CD4-positive, alpha-beta T cell treated with Interleukin-6 at 100 ng/mL for 8 hours (primary cell): ENCODE results near the gene RSPH6A.

Experiments used
- DNase-seq: peaks from one replicate; pipeline ENCODE4 v3.0.0-alpha.2; 2020; ENCODE audit warnings: mixed read lengths, low spot score

RSPH6A gene

DNA sequence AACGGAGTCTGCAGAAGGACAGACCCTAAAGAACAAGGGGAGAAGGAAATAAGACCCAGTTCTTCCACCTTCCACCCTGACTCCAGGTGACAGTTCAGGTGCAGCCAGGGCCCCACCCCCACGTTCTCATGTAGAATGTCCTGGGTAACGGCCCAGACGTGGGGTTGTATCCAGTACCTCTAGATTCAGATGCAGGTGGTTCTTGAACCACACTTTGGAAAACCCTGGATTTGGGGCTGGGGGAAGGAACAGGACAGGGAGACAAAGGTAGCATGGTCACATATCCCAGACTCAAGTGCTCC, 35.0 kb downstream of the RSPH6A start:
- DNase-seq = no peak

- DNase-seq = peak; percentile 55
Measured at GRCh38 chr19:45779231-45780145, 35.6 kb downstream of the RSPH6A start.

DNA sequence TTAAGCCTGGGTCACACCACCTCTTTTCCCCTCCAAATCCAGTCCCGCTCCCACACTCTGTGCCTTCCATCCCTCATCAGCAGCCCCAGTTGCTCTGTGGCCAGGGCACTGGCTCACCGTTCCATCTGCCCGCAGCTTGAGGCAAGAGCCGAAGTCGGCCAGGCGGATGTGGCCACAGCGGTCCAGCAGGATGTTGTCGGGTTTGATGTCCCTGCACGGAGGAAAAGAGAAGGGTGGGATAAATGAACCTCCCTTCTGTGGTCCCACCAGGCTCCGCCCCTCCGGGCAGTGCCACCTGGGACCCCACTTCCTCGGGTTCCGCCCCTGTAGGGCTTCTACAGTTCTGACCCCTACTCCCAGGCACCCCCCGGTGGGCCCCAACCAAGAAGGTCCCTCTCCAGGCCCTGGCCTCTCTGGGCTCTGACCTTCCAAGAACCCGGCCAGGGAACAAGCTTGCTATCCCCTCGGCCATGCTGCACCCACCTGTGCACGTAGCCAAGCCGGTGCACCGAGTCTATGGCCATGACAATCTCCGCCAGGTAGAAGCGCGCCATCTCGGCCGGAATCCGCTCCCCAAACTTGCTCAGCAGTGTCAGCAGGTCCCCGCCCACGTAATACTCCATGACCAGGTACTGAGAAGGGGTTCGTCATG, 37.0 kb downstream of the RSPH6A start:
- no peak for DNase-seq

DNA sequence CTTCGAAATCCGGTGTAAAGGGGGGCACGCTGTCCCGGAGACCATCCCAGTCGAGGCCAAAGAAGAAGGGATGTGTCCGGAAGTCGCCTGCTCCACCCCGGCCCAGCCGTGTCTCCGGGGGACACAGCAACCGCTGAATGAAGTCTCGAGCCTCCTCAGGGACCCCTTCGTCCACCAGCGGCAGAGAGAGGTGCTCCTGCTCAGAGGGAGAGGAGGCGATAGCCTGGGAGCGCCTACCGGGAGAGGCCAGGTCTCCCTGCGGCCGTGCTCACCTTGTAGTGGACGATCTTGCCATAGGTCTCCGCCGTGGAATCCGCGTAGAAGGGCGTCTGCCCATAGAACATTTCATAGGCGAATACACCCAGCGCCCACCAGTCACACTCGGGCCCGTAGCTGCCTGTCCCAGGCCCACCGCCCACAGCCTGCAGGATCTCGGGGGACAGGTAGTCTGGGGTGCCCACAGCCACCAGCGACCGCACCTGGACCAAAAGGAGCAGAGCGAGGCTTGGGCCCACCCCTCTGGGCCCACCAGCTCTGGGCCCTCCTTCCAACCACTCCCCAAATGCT, 37.6 kb downstream of the RSPH6A start:
- no peak for DNase-seq

DNA sequence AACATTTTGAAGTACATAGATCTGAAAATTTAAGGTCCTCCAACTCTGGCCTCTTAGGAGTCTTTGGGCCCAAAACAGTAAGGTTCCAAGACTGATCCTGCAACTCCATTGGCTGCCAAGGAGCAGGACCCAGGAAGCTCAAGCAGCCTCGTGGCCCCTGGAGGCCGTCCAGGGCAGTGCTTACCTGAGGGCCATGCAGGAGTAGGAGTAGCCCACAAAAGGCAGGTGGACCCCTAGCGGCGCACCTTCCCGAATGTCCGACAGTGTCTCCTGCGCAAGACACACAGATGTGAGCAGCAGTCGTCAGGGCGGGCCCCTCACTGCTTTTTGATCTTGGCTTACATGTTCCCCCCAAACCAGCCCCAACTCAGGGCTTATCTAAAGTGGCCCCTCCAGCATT, 40.3 kb downstream of the RSPH6A start:
- DNase-seq = no peak

DNA sequence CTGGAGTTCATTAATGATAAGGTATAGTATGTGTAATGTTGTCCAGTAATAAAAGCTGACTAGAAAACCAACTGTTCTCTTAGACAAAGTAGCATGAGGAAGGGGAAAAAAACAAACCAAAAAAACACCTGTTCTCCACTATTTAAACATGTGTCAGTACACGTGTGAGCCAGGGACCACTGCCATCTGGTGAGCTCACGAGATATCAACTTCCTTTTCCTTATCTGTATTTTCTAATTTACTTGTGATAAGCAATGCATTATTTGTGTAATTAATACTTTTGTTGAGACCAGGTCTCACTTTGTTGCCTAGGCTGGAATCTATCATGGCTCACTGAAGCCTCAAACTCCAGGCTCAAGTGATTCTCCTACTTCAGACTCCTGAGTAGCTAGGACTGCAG, 41.7 kb downstream of the RSPH6A start:
- no peak for DNase-seq

GRCh38 chr19:45772912-45773311, 42.2 kb downstream of the RSPH6A start:
- no peak for DNase-seq

GRCh38 chr19:45772130-45772840, 42.8 kb downstream of the RSPH6A start:
- DNase-seq = no peak

DNA sequence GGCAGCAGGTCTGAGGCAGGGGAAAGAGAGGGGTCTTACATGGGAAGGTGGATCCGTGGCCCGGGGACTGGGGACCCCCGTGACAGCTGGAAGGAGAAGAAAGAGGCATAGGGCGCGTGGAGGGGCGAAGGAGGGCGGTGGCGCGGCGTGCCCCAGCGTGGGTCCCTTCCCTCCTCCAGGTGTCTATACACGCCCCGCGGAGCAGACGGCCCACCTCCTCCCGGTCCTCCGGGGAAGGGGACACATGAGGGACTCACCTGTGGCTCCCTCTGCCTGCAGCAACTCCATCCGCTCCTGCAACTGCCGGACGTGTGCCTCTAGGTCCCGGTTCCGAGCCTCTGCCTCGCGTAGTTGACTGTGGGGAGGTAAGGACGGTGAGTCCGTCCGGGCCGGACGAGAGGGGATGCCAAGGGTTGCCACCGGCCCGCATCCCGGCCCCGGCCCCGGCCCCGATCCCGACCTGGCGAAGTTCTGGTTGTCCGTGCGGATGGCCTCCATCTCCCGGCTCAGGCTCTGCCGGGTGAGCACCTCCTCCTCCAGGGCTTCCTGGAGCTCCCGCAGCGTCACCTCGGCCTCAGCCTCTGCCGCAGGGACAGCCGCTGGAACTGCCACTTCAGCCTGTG, 43.7 kb downstream of the RSPH6A start:
- DNase-seq = no peak

DNA sequence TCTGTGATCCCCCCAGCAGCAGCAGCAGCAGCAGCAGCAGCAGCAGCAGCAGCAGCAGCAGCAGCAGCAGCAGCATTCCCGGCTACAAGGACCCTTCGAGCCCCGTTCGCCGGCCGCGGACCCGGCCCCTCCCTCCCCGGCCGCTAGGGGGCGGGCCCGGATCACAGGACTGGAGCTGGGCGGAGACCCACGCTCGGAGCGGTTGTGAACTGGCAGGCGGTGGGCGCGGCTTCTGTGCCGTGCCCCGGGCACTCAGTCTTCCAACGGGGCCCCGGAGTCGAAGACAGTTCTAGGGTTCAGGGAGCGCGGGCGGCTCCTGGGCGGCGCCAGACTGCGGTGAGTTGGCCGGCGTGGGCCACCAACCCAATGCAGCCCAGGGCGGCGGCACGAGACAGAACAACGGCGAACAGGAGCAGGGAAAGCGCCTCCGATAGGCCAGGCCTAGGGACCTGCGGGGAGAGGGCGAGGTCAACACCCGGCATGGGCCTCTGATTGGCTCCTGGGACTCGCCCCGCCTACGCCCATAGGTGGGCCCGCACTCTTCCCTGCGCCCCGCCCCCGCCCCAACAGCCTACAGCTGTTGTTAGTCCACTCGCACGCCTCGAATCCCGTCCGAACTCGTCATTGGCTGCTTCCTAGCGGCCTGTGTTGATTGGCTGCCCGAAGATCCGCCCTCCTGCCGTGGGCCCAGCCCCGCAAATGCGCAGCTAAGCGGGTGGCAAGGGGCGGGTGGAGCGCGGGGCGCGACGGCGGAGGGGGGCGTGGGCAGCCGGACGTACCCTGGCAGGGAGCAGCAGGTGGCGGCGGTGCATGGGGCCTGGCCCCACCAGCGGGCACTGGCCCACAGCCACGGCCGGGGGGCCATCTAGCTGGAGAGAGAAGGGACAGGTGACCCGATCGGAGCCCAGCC, 44.7 kb downstream of the RSPH6A start:
- DNase-seq = peak; percentile 89

- no peak for DNase-seq
Measured at GRCh38 chr19:45769821-45770191, 45.3 kb downstream of the RSPH6A start.

- DNase-seq = peak; percentile 93
Measured at GRCh38 chr19:45768984-45769782, 45.9 kb downstream of the RSPH6A start, which contains the start of gene SIX5. SIX5 (minus strand) TSS chr19:45769252; CDS start chr19:45768844, 408 bp downstream.

GRCh38 chr19:45768655-45768983, 46.5 kb downstream of the RSPH6A start:
- no peak for DNase-seq

- DNase-seq = no peak
Measured at GRCh38 chr19:45767881-45768654, 47.0 kb downstream of the RSPH6A start.

DNA sequence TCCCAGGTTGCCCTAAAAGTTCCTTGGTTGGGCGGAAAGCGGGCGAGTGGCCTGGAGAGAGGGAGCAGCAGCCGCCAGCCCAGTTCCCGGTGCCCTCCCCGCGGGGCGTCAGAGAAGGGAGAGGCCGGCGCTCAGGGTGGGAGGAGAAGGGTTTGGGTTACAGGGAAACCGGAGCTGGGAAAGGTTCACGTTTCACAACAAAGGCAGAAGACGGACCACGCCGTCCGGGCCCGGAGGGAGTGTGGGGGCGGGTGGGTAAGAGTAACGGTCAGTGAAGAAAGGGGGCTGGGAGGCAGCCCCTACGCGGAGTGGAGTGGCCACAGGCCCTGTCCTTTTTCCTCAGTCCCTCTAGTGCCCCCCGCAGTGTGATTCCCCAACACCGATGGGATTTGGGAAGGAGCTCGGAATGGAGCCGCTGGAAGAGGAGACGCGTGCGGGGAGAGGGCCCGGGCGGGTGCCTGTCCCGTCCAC, 47.7 kb downstream of the RSPH6A start:
- no peak for DNase-seq

DNA sequence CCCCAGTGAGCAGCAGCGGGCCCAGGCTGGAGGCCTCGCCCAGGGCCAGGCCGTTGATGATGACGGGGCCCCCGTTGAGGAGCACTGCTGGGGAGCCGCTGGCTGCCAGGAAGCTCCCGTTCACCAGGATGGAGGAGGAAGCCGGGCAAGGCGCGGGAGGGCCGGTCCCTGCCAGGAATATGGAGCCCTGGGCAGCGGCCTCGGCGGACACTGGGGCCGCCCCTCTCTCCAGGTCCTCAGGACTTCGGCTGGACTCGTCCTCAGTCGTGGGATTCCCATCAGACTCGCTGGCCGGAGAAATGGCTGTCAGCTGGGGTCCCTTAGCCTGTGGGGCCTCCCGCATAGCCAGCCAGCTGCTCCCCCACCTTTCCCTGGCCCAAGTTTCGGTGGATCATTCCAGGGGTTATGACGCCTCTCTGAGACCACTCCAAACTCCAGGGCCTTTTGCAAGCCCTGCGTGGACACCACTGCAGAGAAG, 48.2 kb downstream of the RSPH6A start:
- no peak for DNase-seq

DNA sequence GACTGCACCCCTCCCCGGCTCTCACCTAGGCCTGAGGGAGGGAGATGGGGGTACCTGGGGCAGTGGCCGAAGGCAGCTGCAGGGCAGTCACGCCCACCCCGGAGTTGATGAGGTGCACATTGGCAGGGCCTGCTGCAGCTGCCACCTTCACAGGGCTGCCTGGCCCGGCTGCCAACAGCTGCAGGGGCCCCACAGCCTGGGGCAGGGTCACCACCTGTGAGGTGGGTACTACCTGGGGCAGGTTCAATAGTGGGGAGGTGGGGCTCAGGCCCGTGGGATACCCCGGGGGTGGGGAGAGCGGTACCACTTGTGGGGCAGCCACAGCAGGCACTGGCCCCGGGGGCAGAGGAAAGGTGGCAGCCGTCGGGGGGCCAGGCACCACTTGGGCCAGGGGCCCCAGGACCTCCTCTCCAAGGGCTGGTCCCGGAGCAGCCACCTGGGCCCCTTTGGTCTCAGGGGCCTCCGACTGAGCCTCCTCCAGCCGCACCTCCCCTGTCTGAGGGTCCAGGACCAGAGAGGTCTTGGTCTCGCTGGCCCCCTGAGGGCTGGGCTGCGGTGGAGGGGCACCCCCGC, 48.7 kb downstream of the RSPH6A start:
- no peak for DNase-seq

DNA sequence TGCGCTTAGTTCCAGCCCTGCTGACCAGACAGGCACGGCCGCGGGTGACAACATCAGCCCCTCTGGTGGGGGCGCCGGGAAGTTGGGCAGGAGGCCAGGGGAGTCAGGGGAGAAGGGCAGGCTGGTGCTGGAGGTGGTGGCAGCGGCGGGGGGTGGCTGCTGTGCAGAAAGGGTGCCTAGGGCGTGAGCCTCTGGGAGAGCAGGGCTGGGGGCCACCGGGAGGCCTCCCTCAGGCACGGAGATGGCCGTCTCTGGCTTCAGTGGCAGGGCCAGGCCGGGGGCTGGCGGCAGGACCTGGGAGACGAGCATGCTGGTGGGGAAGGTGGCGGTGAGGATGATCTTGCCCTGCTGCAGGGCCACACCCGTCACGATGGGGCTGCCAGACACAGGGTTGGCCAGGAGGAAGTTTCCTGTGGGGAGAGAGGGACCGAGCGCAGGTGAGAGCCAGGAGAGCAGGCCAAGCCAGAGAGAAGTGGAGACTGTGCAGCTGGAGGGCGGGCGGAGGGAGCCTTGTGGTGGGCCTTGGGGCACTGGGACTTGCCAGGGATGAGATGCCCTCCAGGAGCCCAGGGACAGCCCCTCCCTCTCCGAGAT, 49.3 kb downstream of the RSPH6A start:
- no peak for DNase-seq
